IPS-18c (cell line): ENCODE data around the gene CEP72.
"Not testable (repeated sequence)": the region's sequence is repeated elsewhere in the genome, so short reads cannot be mapped to it uniquely, and the experiment has no call there.

Experiments
- H3K4me3 ChIP-seq: 2 replicates; pipeline ENCODE4 v1.7.0; 2013; ENCODE audit warnings: low read depth, mild to moderate bottlenecking, low read length, moderate library complexity; ENCODE audit not compliant: insufficient read depth
- H3K9me3 ChIP-seq: one replicate; pipeline ENCODE4 v1.6.1; 2013; ENCODE audit warnings: mild to moderate bottlenecking, low read length, moderate library complexity; ENCODE audit not compliant: control insufficient read depth, insufficient read depth

Gene CEP72

DNA sequence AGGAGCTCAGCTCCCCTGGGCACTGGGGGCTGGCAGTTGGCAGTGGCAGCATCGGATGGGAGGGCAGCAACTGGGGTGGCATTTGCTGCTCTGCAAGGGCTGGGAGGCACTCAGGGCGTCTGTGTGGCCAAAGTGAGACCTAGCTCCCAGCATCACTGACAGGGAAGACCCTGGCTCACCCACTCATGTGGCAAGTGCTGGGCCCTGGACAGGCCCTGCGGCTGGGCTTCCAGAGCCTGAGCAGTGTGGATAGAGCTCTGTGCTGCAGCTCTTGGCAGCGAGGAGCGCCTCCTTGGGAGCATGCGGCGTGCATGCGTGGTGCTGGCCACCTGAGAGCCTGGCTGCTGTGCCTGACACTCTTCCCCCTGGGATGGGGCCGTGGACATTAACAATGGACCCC, 10.2 kb downstream of the CEP72 start:
- no peaks in the 10 kb centered on the region for H3K9me3 ChIP-seq

GRCh38 chr5:622946-623522, 10.9 kb downstream of the CEP72 start:
- H3K4me3 ChIP-seq, result no peak overlapping the region

More for the DNA sequence above, 10.2 kb downstream of the CEP72 start:
- H3K4me3 ChIP-seq, result no peak overlapping the region

GRCh38 chr5:623531-623930, 11.4 kb downstream of the CEP72 start:
- no peaks in the 10 kb centered on the region for H3K9me3 ChIP-seq
- H3K4me3 ChIP-seq, result no peak overlapping the region

More at GRCh38 chr5:622946-623522, 10.9 kb downstream of the CEP72 start:
- H3K9me3 ChIP-seq, result no peaks in the 10 kb centered on the region

GRCh38 chr5:624118-624950, 12.2 kb downstream of the CEP72 start:
- Histone ChIP-seq H3K4me3 (no peak overlapping the region), H3K9me3 (no peaks in the 10 kb centered on the region)

GRCh38 chr5:624951-625230, 12.8 kb downstream of the CEP72 start:
- H3K9me3 ChIP-seq, result no peaks in the 10 kb centered on the region
- H3K4me3 ChIP-seq, result no peak overlapping the region

- H3K9me3 ChIP-seq, result no peaks in the 10 kb centered on the region
- no peak overlapping the region for H3K4me3 ChIP-seq
Measured at GRCh38 chr5:625516-625915, 13.4 kb downstream of the CEP72 start.

DNA sequence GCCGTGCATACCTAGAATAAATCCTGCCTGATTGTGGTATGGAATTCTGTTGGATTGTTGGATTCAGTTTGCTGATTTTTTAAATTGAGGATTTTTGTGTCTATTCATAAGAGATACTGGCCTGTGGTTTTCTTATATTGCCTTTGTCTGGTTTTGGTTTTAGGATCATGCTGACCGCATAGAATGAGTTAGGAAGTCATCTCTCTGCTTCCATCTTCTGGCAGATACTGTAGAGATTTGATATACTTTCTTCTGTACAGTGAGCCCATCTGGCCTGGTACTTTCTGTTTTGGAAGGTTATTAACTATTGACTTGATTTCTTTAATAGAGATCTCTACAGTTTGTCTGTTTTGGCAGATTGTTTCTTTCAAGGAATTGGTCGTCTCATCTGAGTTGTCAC, 14.7 kb downstream of the CEP72 start:
- no peaks in the 10 kb centered on the region for H3K9me3 ChIP-seq
- H3K4me3 ChIP-seq, result no peak overlapping the region

- Histone ChIP-seq H3K9me3 (no peaks in the 10 kb centered on the region), H3K4me3 (no peak overlapping the region)
Measured at GRCh38 chr5:627840-628239, 15.7 kb downstream of the CEP72 start.

DNA sequence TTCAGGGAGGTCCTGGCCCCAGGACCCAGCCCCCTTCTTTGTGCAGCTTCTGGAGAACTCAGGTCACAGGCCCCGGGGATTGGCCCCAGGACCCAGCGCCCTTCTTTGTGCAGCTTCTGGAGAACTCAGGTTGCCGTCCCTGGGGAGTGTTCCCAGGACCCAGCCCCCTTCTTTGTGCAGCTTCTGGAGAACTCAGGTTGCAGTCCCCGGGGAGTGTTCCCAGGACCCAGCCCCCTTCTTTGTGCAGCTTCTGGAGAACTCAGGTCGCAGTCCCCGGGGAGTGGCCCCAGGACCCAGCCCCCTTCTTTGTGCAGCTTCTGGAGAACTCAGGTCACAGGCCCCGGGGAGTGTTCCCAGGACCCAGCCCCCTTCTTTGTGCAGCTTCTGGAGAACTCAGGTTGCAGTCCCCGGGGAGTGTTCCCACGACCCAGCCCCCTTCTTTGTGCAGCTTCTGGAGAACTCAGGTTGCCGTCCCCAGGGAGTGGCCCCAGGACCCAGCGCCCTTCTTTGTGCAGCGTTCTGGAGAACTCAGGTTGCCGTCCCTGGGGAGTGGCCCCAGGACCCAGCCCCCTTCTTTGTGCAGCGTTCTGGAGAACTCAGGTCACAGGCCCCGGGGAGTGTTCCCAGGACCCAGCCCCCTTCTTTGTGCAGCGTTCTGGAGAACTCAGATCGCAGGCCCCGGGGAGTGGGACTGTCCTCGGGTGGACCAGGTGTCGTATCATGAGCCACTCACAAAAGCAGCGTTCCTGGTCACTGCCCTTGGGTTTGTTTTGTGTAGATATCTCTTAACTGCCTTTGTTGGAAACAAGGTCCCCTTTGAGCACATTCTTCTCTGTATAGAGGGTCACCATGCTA, 16.4 kb downstream of the CEP72 start:
- H3K4me3 ChIP-seq, H3K9me3 ChIP-seq: not testable (repeated sequence)

DNA sequence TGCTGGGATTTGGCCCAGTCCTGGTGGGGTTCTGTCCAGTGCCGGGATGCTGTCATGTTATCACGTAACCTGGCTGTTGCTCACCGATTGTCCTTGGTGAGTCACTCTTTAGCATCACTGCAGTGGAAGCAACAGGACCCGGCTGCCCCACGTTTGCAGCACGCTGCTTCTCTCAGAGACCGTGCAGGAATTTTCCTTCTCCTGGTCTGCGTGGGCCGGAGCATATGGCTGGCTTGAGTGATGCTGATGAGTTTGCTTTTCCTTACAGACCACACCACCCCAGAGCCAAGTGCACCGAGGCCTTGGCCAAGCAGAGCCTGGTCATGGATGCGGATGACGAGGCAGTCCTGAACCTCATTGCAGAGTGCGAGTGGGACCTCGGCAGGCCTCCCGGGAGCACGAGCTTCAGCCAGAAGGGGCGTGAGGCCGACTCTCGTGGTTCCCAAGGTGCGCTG, 21.4 kb downstream of the CEP72 start:
- Histone ChIP-seq H3K4me3 (no peak overlapping the region), H3K9me3 (no peaks in the 10 kb centered on the region)

- no peaks in the 10 kb centered on the region for H3K9me3 ChIP-seq
- H3K4me3 ChIP-seq, result no peak overlapping the region
Measured at GRCh38 chr5:634191-634590, 22.1 kb downstream of the CEP72 start.

DNA sequence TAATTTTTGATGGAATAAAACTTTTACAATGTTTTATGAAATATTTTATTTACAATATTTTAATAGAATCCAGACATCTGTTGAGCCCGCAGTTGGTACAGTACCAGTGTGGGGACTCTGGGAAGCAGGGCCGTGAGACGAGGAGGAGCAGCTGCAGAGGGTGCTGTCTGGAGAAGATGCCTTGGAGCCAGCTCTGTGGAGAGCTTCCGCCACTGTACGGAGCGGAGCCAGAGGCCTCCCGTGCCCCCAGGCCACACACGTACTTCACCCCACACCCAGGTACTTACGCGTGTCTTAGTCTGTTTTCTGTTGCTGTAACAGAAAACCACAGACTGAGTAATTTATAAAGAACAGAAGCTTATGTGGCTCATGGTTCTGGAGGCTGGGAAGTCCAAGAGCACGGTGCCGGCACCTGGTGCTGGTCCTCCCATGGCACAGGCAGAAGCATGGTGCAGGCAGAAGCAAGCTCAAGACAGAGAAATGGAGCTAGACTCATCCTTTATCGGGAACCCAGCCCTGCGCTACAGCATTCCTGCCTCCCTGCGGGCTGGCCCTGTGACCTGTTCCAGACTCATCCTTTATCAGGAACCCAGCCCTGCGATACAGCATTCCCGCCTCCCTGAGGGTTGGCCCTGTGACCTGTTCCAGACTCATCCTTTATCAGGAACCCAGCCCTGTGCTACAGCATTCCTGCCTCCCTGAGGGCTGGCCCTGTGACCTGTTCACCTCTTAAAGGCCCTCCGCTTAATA, 23.3 kb downstream of the CEP72 start:
- Histone ChIP-seq H3K4me3 (no peak overlapping the region), H3K9me3 (no peaks in the 10 kb centered on the region)

GRCh38 chr5:636951-637350, 24.8 kb downstream of the CEP72 start:
- H3K9me3 ChIP-seq, result no peaks in the 10 kb centered on the region

GRCh38 chr5:637581-638450, 25.7 kb downstream of the CEP72 start:
- Histone ChIP-seq H3K9me3 (no peaks in the 10 kb centered on the region), H3K4me3 (no peak overlapping the region)

More at GRCh38 chr5:636951-637350, 24.8 kb downstream of the CEP72 start:
- no peak overlapping the region for H3K4me3 ChIP-seq

DNA sequence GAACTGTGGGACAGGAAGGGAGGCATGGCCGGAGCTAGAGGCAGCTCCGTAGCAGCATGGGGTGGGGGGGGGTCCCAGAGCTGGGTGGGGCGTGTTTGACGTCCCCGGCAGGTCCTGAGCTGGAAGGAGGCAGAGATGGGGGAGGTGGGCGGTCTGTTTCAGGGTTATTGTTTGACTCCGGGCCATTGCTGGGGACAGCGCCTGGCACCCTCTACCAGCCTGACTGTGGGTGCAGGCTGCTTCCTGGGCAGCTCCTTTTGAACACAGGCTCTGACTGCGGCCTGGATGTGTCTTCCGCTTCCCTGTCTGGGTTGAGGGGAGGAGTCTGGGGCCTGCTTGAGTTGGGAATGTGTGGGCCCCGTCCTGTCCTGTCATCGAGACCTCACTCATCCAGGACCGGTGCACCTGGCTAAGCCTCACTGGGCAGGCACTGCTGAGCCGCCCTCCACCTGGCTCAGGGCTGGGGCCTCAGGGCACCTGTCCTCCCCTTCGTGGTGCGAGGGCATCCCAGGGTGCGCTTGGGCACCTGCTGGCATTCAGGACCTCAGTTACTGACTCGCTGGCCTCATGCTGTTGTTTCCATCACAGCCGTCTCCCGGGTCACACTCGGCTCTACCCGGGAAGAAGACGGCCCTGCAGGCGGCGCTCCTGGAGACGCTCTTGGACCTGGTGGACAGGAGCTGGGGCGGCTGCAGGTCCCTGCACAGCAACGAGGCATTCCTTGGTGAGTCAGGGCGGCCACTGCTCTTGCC, 26.5 kb downstream of the CEP72 start:
- H3K4me3 ChIP-seq, result no peak overlapping the region
- no peaks in the 10 kb centered on the region for H3K9me3 ChIP-seq

- H3K9me3 ChIP-seq, result no peaks in the 10 kb centered on the region
- no peak overlapping the region for H3K4me3 ChIP-seq
Measured at GRCh38 chr5:639253-639530, 27.1 kb downstream of the CEP72 start.
